GM19351 (cell line): ENCODE results near the gene GRID2.
A peak's percentile ranks its signal among the peaks of the same experiment; 100 is the strongest.
"Not testable (repeated sequence)": the region's sequence is repeated elsewhere in the genome, so short reads cannot be mapped to it uniquely, and the experiment has no call there.

Source experiments
- ATAC-seq: cut with Tn5 transposase; IDR thresholded peaks from one replicate; pipeline ENCODE4 v1.9.1; 2021; ENCODE audit warnings: mild to moderate bottlenecking, moderate library complexity; ENCODE audit not compliant: unreplicated experiment

The GRID2 gene

GRCh38 chr4:92305148-92305877 lies 1.5 kb downstream of the GRID2 start:
- ATAC-seq = no peak

- ATAC-seq = no peak
These were observed 2.2 kb downstream of the GRID2 start for GRCh38 chr4:92305878-92306520.

GRCh38 chr4:92307181-92307580 lies 3.4 kb downstream of the GRID2 start:
- ATAC-seq = no peak

- ATAC-seq = no peak
These were observed 4.1 kb downstream of the GRID2 start for GRCh38 chr4:92307866-92308265.

GRCh38 chr4:92317047-92317446 lies 13.3 kb downstream of the GRID2 start:
- no peak for ATAC-seq

GRCh38 chr4:92328095-92328494 lies 24.3 kb downstream of the GRID2 start:
- ATAC-seq = no peak

- ATAC-seq = no peak
These were observed 29.2 kb downstream of the GRID2 start for GRCh38 chr4:92333016-92333415.

- ATAC-seq = no peak
These were observed 31.1 kb downstream of the GRID2 start for GRCh38 chr4:92334716-92335350.

GRCh38 chr4:92339676-92340075 lies 35.9 kb downstream of the GRID2 start:
- ATAC-seq = no peak

GRCh38 chr4:92344216-92344615 lies 40.5 kb downstream of the GRID2 start:
- no peak for ATAC-seq

GRCh38 chr4:92346289-92346688 lies 42.5 kb downstream of the GRID2 start:
- ATAC-seq = no peak

- no peak for ATAC-seq
These were observed 54.2 kb downstream of the GRID2 start for GRCh38 chr4:92357966-92358365.

GRCh38 chr4:92359491-92359890 lies 55.7 kb downstream of the GRID2 start:
- ATAC-seq = no peak

- no peak for ATAC-seq
These were observed 58.3 kb downstream of the GRID2 start for GRCh38 chr4:92362028-92362427.

GRCh38 chr4:92368653-92369052 lies 64.9 kb downstream of the GRID2 start:
- ATAC-seq = no peak

GRCh38 chr4:92381616-92382015 lies 77.8 kb downstream of the GRID2 start:
- no peak for ATAC-seq

- no peak for ATAC-seq
These were observed 78.4 kb downstream of the GRID2 start for GRCh38 chr4:92382128-92382527.

- peak; percentile 87 for ATAC-seq
These were observed 83.8 kb downstream of the GRID2 start for GRCh38 chr4:92387459-92388069.

GRCh38 chr4:92399032-92399431 lies 95.3 kb downstream of the GRID2 start:
- no peak for ATAC-seq

- not testable (repeated sequence) for ATAC-seq
These were observed 99.8 kb downstream of the GRID2 start for GRCh38 chr4:92403525-92403924.

- ATAC-seq = no peak
These were observed 102.7 kb downstream of the GRID2 start for GRCh38 chr4:92406488-92406887.

GRCh38 chr4:92421920-92422319 lies 118.2 kb downstream of the GRID2 start:
- peak; percentile 87 for ATAC-seq
